ENCODE results near the gene HID1.

- TF ChIP-seq GATA3 (IDR thresholded peaks at IDR 0.05; ENCODE audit: low read depth, low read length) (no peak), GATA2 (IDR thresholded peaks at IDR 0.05; ENCODE audit: low read depth, low read length) (no peak)
These were observed 23.0 kb downstream of the HID1 start for GRCh38 chr17:74949455-74950115.
